Measurements from ENCODE around the gene CD1C. TPM values are rescaled to one million over a fixed set of nuclear protein-coding genes. Genes with fewer than 3 reads are reported as not detected.

The CD1C gene
- total and polyA plus RNA-seq, 10 of the 15 experiments (the other 5 are each of a cell fraction or from before 2014, with no cell fraction given) = 0.82 to 19.0 (median 9.2) TPM

- in situ Hi-C loops (cut with MboI) (no loop called here), intact Hi-C loops (cut with micrococcal nuclease; ENCODE audit: unreplicated experiment) (no loop called here)
- Histone ChIP-seq H3K9me3 (replicated peaks; ENCODE audit: control insufficient read depth, insufficient read depth, low read length) (no peaks in the 10 kb centered on the region), H3K36me3 (ENCODE audit: control insufficient read depth in 2 of 2, insufficient read depth in 2 of 2, low read length in 1 of 2) (no peaks in the 10 kb centered on the region), H3K79me2 (ENCODE audit: control insufficient read depth, insufficient read depth, low read length) (no peaks in the 10 kb centered on the region), H3K27ac (ENCODE audit: control insufficient read depth, insufficient read depth) (no peak overlapping the region), H3K9ac (ENCODE audit: control insufficient read depth, insufficient read depth, low read length) (no peak overlapping the region), H3K27me3 (replicated peaks in 1 of 2; ENCODE audit: control insufficient read depth in 2 of 2, insufficient read depth in 2 of 2, low read length in 1 of 2) (no peaks in the 10 kb centered on the region), H3K4me3 (no peak overlapping the region), H2AFZ (ENCODE audit: control insufficient read depth, low read depth, low read length) (no peak overlapping the region), H3K4me1 (ENCODE audit: control insufficient read depth, insufficient read depth, low read length) (peaks cover 9% of the 10 kb centered on the region), H3K4me2 (ENCODE audit: control insufficient read depth, insufficient read depth) (no peak overlapping the region), H4K20me1 (ENCODE audit: control insufficient read depth, insufficient read depth) (no peaks in the 10 kb centered on the region)
- POLR2A ChIA-PET = no interaction called here
- SMC1A ChIA-PET (ENCODE audit: uncharacterized antibody, unreplicated experiment) = interaction anchor here (1.2 to 7.4 kb wide), 2 partner anchors 80 kb away, joined by 4 to 123 read pairs; partner anchors contain the start of gene CD1B
- FAIRE-seq (no peak), DNase-seq (ENCODE audit: low read depth, low spot score) (no peak), ATAC-seq (no peak)
- CTCF ChIA-PET = interaction anchor here (5.7 kb wide), 1 partner anchor 80 kb away, joined by 27 read pairs; no protein-coding TSS in a partner anchor
- WGBS (ENCODE audit: insufficient coverage, insufficient replicate concordance, low lambda C conversion rate, missing lambda C conversion rate) = 83% methylated on average over 4 of the region's 4 CpGs
- BruUV-seq (replicated peaks) = no TSS peak
- RAD21 ChIA-PET (ENCODE audit: unreplicated experiment) = interaction anchor here (6.2 kb wide), 1 partner anchor 80 kb away, joined by 93 read pairs; the partner anchor contains the start of gene CD1B
- no peak for TF ChIP-seq TCF7 (IDR thresholded peaks at IDR 0.05; ENCODE audit: borderline replicate concordance)
- TF ChIP-seq FOXK2 (IDR thresholded peaks at IDR 0.05) = no peak
- no peak for TF ChIP-seq REST (IDR thresholded peaks at IDR 0.05; ENCODE audit: low read depth, low read length)
- TF ChIP-seq, protein P1, sequence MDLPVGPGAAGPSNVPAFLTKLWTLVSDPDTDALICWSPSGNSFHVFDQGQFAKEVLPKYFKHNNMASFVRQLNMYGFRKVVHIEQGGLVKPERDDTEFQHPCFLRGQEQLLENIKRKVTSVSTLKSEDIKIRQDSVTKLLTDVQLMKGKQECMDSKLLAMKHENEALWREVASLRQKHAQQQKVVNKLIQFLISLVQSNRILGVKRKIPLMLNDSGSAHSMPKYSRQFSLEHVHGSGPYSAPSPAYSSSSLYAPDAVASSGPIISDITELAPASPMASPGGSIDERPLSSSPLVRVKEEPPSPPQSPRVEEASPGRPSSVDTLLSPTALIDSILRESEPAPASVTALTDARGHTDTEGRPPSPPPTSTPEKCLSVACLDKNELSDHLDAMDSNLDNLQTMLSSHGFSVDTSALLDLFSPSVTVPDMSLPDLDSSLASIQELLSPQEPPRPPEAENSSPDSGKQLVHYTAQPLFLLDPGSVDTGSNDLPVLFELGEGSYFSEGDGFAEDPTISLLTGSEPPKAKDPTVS (IDR thresholded peaks at IDR 0.05; ENCODE audit: low read depth, low read length) = no peak
- TF ChIP-seq NFYB (IDR thresholded peaks at IDR 0.05; ENCODE audit: insufficient read depth, low read depth, low read length) = no peak
- no peak for TF ChIP-seq BRCA1 (IDR thresholded peaks at IDR 0.05; ENCODE audit: low read depth, low read length)
- no peak for TF ChIP-seq ZBTB33 (IDR thresholded peaks at IDR 0.05)
- TF ChIP-seq CBX3 (IDR thresholded peaks at IDR 0.05; ENCODE audit: borderline replicate concordance, low read depth) = no peak
- no peak for TF ChIP-seq NR2C1 (IDR thresholded peaks at IDR 0.05)
- no peak for TF ChIP-seq ZBTB4 (CRISPR knock-in tag; IDR thresholded peaks at IDR 0.05)
- TF ChIP-seq, protein P2, sequence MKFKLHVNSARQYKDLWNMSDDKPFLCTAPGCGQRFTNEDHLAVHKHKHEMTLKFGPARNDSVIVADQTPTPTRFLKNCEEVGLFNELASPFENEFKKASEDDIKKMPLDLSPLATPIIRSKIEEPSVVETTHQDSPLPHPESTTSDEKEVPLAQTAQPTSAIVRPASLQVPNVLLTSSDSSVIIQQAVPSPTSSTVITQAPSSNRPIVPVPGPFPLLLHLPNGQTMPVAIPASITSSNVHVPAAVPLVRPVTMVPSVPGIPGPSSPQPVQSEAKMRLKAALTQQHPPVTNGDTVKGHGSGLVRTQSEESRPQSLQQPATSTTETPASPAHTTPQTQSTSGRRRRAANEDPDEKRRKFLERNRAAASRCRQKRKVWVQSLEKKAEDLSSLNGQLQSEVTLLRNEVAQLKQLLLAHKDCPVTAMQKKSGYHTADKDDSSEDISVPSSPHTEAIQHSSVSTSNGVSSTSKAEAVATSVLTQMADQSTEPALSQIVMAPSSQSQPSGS (IDR thresholded peaks at IDR 0.05; ENCODE audit: low read length) = no peak
Observed at GRCh38 chr1:158249646-158250045, 40.1 kb upstream of the CD1C start.

Data from GM12878 (cell line).